Measurements from ENCODE around the gene COL16A1.

GRCh38 chr1:31739346-31739745, 35.5 kb upstream of the COL16A1 start:
- TF ChIP-seq CTCF (IDR thresholded peaks at IDR 0.05) (no peak), POLR2A (IDR thresholded peaks at IDR 0.05) (no peak)
